Smooth muscle cell (in vitro differentiated cells): ENCODE data around the gene RAPGEF5. TPM values are rescaled to one million over a fixed set of nuclear protein-coding genes. Genes with fewer than 3 reads are reported as not detected.

Source experiments
- DNase-seq: peaks from one replicate; lab custom pipeline; 2025; ENCODE audit not compliant: unreplicated experiment; lab: John Stamatoyannopoulos, UW
- H2AFZ ChIP-seq: fragments of 200-600 bp; sonication (generic); 2 replicates; pipeline ENCODE4 v1.6.0; 2016; ENCODE audit warnings: antibody characterized with exemption, low read depth, mild to moderate bottlenecking
- H3F3A ChIP-seq: fragments of 200-600 bp; sonication (generic); 2 replicates; pipeline ENCODE4 v1.6.0; 2017; ENCODE audit warnings: antibody characterized with exemption, low read depth
- H3K27ac ChIP-seq: fragments of 200-600 bp; sonication (generic); 2 replicates; pipeline ENCODE4 v1.5.1; 2016; ENCODE audit warnings: low read depth, mild to moderate bottlenecking
- H3K27me3 ChIP-seq: fragments of 200-600 bp; sonication (generic); 2 replicates; pipeline ENCODE4 v1.6.1; 2016; ENCODE audit warnings: low read depth, mild to moderate bottlenecking
- H3K36me3 ChIP-seq: fragments of 200-600 bp; sonication (generic); 2 replicates; pipeline ENCODE4 v1.5.1; 2016; ENCODE audit warnings: low read depth
- H3K4me1 ChIP-seq: fragments of 200-600 bp; sonication (generic); 2 replicates; pipeline ENCODE4 v1.5.1; 2016; ENCODE audit warnings: low read depth
- H3K4me2 ChIP-seq: fragments of 200-600 bp; sonication (generic); 2 replicates; pipeline ENCODE4 v1.6.0; 2016; ENCODE audit warnings: mild to moderate bottlenecking
- H3K4me3 ChIP-seq: fragments of 200-600 bp; sonication (generic); 2 replicates; pipeline ENCODE4 v1.5.1; 2016; ENCODE audit warnings: mild to moderate bottlenecking
- H3K79me2 ChIP-seq: fragments of 200-600 bp; sonication (generic); 2 replicates; pipeline ENCODE4 v1.6.0; 2016; ENCODE audit warnings: low read depth, mild to moderate bottlenecking
- H3K9ac ChIP-seq: fragments of 200-600 bp; sonication (generic); 2 replicates; pipeline ENCODE4 v1.6.0; 2016; ENCODE audit warnings: low read depth
- H3K9me3 ChIP-seq: fragments of 200-600 bp; sonication (generic); replicated peaks from 2 replicates; pipeline ENCODE4 v1.5.1; 2016; ENCODE audit warnings: low read depth
- H4K20me1 ChIP-seq: fragments of 200-600 bp; sonication (generic); 2 replicates; pipeline ENCODE4 v1.6.0; 2016; ENCODE audit warnings: low read depth
- WGBS: methylation state at CpG from one replicate; pipeline ENCODE4 v1.1.7; 2016; ENCODE audit warnings: low lambda C conversion rate; 5-methylcytosine and 5-hydroxymethylcytosine counted together
- polyA plus RNA-seq: library from polyadenylated mRNA; unstranded; fragments of >200 nt; fragmentation: Nextera tagmentation; extraction: Ambion mirVana; gene quantifications from 2 replicates; pipeline ENCODE4 v1.2.1, GENCODE V29; 2016
- total RNA-seq: library from RNA; depleted of rRNA; stranded (reverse); fragments of >200 nt; gene quantifications from 2 replicates; pipeline ENCODE4 v1.2.3, GENCODE V29; 2014
- TF ChIP-seq, protein P1 (sequence below): fragments of 200-600 bp; sonication (generic); IDR thresholded peaks from 2 replicates; pipeline ENCODE4 v1.5.1; 2017; ENCODE audit warnings: borderline replicate concordance, mild to moderate bottlenecking, antibody characterized with exemption; ENCODE audit not compliant: insufficient read depth, poor library complexity, severe bottlenecking

The RAPGEF5 gene
- total and polyA plus RNA-seq, 2 experiments from 2014 or later, result 11.4 TPM; not detected in 1

DNA sequence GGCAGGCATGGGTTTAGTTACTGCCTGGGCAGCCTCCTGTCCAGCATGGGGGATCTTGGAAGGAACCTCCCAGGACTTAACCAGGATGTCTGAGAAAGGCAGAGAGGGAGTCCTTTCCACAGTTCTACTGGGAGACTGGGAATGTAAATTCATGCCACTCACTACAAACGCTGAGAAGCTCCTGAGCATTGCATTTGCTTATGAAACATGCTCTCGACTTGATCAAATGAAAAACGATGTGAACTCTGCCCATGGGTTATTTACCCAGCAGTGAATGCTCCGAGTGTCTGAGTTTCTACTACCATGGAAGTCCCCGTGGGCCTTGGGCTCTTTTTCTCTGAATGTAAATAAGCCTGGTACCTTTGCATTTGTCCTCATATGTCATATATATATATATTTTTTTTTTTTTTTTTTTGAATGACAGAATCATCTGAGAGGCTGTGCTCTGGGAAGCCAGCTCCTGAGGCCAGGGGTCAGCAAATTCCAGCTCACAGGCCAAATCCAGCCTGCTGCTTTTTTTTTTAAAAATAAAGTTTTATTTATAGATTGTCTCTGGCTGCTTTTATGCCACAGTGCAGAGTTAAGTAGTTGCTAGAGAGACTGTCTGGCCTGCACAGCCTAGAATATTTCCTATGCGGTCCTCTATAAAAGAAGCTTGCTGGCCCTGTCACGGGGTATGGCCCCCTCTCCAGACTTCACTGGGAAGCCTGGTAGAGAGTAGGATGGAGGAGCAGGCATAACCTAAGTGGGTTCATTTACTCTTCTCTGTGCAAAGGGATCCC, 21.4 kb upstream of the RAPGEF5 start:
- no peaks in the 10 kb centered on the region for H3K27me3 ChIP-seq
- no peaks in the 10 kb centered on the region for H4K20me1 ChIP-seq
- 87% methylated on average over 7 of the region's 7 CpGs for WGBS
- H2AFZ ChIP-seq, result no peak overlapping the region
- H3K9ac ChIP-seq, result no peak overlapping the region
- H3K9me3 ChIP-seq, result no peaks in the 10 kb centered on the region
- no peaks in the 10 kb centered on the region for H3F3A ChIP-seq
- H3K79me2 ChIP-seq, result no peaks in the 10 kb centered on the region
- H3K4me3 ChIP-seq, result no peak overlapping the region
- H3K4me1 ChIP-seq, result no peaks in the 10 kb centered on the region
- H3K36me3 ChIP-seq, result no peaks in the 10 kb centered on the region
- no peak overlapping the region for H3K27ac ChIP-seq
- DNase-seq, result no peak
- TF ChIP-seq, protein P1, sequence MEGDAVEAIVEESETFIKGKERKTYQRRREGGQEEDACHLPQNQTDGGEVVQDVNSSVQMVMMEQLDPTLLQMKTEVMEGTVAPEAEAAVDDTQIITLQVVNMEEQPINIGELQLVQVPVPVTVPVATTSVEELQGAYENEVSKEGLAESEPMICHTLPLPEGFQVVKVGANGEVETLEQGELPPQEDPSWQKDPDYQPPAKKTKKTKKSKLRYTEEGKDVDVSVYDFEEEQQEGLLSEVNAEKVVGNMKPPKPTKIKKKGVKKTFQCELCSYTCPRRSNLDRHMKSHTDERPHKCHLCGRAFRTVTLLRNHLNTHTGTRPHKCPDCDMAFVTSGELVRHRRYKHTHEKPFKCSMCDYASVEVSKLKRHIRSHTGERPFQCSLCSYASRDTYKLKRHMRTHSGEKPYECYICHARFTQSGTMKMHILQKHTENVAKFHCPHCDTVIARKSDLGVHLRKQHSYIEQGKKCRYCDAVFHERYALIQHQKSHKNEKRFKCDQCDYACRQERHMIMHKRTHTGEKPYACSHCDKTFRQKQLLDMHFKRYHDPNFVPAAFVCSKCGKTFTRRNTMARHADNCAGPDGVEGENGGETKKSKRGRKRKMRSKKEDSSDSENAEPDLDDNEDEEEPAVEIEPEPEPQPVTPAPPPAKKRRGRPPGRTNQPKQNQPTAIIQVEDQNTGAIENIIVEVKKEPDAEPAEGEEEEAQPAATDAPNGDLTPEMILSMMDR, result no peak
- no peak overlapping the region for H3K4me2 ChIP-seq

DNA sequence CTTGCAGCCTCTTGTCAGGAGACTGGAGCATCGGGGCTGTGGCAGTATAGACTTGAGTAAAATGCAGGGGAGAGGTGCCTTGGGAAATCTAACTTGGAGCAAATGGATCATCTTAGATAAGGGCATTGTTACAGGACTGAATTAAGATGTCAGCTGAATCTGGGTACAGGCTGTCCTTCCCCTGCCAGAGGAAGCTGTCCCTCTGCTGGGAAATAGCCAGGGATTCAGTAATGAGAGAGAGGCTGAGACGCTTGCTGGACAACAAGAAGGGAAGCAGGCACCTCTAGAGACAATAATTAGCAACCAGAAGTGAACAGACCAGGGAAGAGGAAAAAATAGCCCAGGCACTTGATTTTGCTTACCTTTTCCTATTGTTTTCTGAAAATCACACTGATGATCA, 20.7 kb upstream of the RAPGEF5 start:
- no peaks in the 10 kb centered on the region for H3K36me3 ChIP-seq
- H3K27ac ChIP-seq, result no peak overlapping the region
- no peak overlapping the region for H3K4me3 ChIP-seq
- H3K27me3 ChIP-seq, result no peaks in the 10 kb centered on the region
- no peaks in the 10 kb centered on the region for H3K4me1 ChIP-seq
- WGBS, result 61% methylated on average over 2 of the region's 2 CpGs
- TF ChIP-seq, protein P1, result no peak
- H3K9ac ChIP-seq, result no peak overlapping the region
- DNase-seq, result no peak
- no peaks in the 10 kb centered on the region for H3K79me2 ChIP-seq
- no peak overlapping the region for H3K4me2 ChIP-seq
- H3F3A ChIP-seq, result no peaks in the 10 kb centered on the region
- no peak overlapping the region for H2AFZ ChIP-seq
- H4K20me1 ChIP-seq, result no peaks in the 10 kb centered on the region
- no peaks in the 10 kb centered on the region for H3K9me3 ChIP-seq

DNA sequence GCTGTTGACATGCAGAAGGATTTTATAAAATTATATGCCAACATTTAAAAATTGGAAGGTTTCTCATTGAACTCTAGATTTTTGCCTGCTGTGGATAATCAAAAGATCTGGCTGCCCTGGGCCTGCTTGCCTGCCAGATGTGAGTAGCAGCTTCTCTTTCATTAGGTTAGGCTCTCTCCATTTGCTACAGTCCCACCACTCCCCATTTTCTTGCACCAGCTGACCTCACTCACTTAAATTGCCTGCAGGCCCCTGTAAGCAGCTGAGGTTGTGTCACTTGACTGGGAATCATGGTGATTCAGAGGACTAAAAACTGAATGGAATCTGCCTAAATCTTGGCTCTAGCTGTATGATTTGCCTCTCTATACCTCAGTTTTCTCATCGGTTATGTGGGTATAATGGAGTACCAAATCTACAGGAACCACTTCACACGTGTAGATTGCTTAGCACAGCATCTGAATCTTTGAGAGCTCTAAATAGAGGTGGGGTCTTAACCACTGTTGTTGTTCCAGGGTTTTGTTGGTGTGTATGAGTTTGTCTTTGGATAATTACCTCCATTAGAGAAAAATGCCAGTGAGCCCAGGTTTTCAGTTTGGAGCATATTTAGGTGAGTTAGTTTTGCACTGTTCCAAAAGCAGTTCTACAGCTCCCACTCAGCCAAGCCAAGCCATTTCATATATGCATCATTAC, 18.6 kb upstream of the RAPGEF5 start:
- Histone ChIP-seq H3K9me3 (no peaks in the 10 kb centered on the region), H2AFZ (no peak overlapping the region), H3K4me2 (no peak overlapping the region), H3K36me3 (no peaks in the 10 kb centered on the region), H3K27me3 (peaks cover 8% of the 10 kb centered on the region), H3K4me3 (no peak overlapping the region), H3K4me1 (no peaks in the 10 kb centered on the region), H3K9ac (no peak overlapping the region), H3F3A (no peaks in the 10 kb centered on the region), H3K79me2 (no peaks in the 10 kb centered on the region), H3K27ac (no peak overlapping the region), H4K20me1 (no peaks in the 10 kb centered on the region)
- WGBS, result 80% methylated on average over 2 of the region's 2 CpGs
- TF ChIP-seq, protein P1, result no peak
- no peak for DNase-seq
